HG02623 (cell line): ENCODE measurements around the gene RAVER2.

Experiments used
- ATAC-seq: cut with Tn5 transposase; IDR thresholded peaks from one replicate; pipeline ENCODE4 v1.9.1; 2021; ENCODE audit warnings: moderate library complexity; ENCODE audit not compliant: unreplicated experiment

Gene RAVER2

DNA sequence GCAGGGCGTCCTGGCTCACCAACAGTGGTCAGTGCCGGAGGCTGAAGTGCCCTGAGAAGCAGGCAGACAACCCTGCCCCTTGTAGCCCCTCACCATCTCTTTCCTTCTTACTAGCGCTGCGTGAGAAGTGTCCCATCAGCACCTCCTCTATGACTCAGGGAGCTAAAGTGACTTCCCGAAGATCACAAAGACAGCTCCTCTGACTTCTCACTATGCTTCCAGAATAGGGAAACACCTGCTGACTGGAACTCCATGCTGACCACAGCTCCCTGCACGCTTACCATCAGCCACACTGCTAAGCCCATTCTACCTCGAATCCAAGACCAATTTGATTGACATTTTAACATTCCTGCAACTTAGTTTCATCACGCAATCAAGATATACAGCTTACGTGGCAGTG, 128.7 kb downstream of the RAVER2 start:
- ATAC-seq = no peak

DNA sequence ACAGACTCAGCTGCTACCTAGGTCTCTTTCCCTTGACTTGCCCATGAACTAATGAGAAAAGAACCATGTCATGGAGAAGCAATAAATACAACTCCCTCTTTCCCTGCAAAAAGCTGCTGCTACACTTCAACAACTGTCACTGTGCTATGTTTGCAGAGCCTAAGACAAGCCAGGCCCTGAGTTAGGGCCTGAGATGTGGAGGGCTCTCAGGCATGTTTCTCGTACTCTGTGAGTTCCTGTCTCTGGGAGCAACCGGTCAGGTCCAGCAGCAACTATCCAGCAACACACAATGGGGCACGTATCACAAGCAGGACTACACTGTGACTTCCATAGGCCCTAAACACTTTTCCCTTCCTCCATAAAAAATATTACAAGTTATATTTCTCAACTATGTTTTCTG, 129.8 kb downstream of the RAVER2 start:
- no peak for ATAC-seq

DNA sequence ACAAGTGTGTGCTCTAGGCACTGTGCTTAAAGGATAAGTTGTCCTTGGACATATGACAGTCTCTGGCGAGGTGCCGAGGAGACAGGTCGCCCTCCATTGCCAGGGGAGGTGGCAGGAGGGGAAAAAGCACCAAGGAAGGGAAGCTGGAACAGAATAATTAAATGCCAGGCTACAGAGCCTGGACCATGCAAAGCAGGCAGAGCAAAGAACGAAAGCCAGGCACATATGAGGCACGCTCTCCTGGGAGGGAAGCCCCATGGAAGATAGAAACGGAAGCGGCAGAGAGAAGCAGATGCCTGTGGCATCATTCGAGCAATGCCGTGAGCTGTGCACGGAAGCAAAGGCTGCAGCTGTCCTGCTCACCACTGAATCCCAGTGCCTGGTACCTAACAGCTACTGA, 130.2 kb downstream of the RAVER2 start:
- no peak for ATAC-seq

DNA sequence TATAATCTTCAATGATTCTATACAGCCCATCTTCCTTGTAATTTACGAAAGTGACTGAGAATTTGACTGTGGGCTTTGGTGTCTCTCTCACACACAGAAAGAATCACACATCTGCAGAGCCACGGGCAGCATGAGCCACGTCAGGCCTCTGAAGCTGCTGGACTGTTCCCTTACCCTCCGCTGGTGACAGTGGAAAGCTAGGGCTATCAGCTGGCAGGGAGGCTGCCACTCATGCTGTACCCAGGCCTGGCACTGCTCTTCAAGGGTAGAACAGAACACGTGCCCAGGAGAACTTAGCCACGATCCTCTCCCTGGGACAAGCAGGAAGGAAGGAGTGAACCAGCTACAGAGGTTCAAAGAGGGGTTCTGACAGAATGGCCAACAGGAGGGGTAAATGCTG, 130.7 kb downstream of the RAVER2 start:
- no peak for ATAC-seq

GRCh38 chr1:64877151-64877550, 132.3 kb downstream of the RAVER2 start:
- ATAC-seq = no peak

GRCh38 chr1:64877598-64877997, 132.7 kb downstream of the RAVER2 start:
- no peak for ATAC-seq

- ATAC-seq = no peak
Measured at GRCh38 chr1:64878090-64878489, 133.2 kb downstream of the RAVER2 start.

DNA sequence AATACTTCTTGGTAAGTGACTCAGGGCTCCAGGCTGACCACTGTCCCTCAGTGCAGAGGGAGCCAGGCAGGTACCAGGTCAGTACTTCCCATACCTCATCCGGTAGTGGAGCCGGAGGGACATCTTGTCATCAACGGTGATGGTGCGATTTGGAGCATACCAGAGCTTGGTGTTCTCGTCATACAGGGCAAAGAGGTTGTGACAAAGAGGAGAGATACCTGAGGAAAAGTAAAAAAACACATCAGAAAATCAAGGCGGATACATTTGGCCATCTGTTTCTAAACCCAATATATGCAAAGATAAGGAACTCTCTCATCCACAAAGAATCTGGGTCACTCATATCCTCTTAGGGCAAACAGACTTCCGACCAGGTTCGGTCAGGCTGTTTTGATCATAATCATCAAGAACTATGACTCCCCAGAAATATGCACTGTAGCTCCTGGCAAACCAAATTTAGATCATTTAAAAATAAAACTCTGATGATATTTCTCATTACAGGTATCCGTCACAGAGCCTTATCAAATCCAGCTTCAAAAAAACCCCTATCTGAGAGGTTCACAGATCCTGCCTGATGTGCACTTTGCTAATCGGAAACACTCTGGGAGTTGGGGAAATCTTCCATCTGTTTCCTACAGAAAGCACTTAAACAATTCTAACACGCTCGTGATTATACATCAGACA, 134.2 kb downstream of the RAVER2 start:
- ATAC-seq = no peak

DNA sequence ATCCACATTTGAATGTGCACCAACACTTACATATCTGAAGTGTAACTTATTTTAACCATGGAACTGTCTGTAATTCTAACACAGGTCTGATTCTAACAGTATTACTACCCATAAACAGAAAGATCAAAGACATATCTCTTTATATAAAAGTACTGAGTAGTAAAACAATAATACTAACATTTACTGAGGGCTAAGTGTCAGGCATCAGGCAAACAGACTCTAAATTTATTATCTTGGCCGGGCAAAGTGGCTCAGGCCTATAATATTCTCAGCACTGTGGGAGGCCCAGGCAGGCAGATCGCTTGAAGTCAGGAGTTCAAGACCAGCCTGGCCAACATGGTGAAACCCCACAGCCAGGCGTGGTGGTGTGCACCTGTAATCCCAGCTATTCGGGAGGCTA, 135.6 kb downstream of the RAVER2 start:
- no peak for ATAC-seq

DNA sequence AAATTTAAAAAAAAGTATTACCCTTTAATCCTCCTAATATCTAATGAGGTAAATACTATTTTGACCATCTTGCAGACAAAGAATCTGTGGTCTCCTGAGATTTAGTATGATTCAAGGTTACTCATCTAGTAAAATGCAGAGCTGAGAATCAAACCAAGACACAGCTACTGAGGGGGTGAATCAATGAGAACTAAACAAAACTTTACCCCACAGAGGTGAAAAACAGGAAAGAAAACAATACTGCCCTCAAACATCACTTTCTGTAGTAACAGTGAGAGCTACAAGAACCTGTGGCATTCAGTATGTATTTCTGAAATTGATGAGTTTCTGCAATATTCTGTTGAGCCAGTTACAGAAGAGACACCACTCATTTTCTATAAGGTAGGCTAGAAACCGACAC, 136.4 kb downstream of the RAVER2 start:
- ATAC-seq = no peak
